RWPE2 (cell line): ENCODE data around the gene LUZP2.

ENCODE experiments used
- ATAC-seq: fragments of 200-7000 bp; cut with Tn5 transposase; 3 replicates; pipeline ENCODE4 v1.9.1; 2021; ENCODE audit warnings: low read depth
- DNase-seq: peaks from one replicate; pipeline ENCODE4 v3.0.0-alpha.2; 2020; ENCODE audit warnings: low spot score
- H3K27ac ChIP-seq: fragments of 450-650 bp; 2 replicates; pipeline ENCODE4 v1.5.1; 2017; ENCODE audit warnings: mild to moderate bottlenecking; ENCODE audit not compliant: poor library complexity, severe bottlenecking
- H3K27me3 ChIP-seq: fragments of 250-450 bp; sonication (Bioruptor Pico); 2 replicates; pipeline ENCODE4 v1.5.1; 2021; ENCODE audit warnings: mild to moderate bottlenecking, moderate library complexity; ENCODE audit not compliant: insufficient read depth, poor library complexity, severe bottlenecking
- H3K36me3 ChIP-seq: fragments of 250-450 bp; sonication (Bioruptor Pico); 2 replicates; pipeline ENCODE4 v1.5.1; 2020; ENCODE audit warnings: low read depth, mild to moderate bottlenecking, moderate library complexity
- H3K4me1 ChIP-seq: fragments of 250-450 bp; sonication (Bioruptor Pico); 2 replicates; pipeline ENCODE4 v1.5.1; 2021; ENCODE audit warnings: mild to moderate bottlenecking, moderate library complexity; ENCODE audit not compliant: insufficient read depth, poor library complexity, severe bottlenecking
- H3K4me3 ChIP-seq: fragments of 250-450 bp; sonication (Bioruptor Pico); 2 replicates; pipeline ENCODE4 v1.5.1; 2021; ENCODE audit warnings: mild to moderate bottlenecking, moderate library complexity; ENCODE audit not compliant: severe bottlenecking
- H3K9me3 ChIP-seq: fragments of 250-450 bp; sonication (Bioruptor Pico); 2 replicates; pipeline ENCODE4 v1.5.1; 2021; ENCODE audit warnings: mild to moderate bottlenecking, moderate library complexity; ENCODE audit not compliant: severe bottlenecking
- CTCF ChIP-seq: fragments of 450-650 bp; IDR thresholded peaks from one replicate; pipeline ENCODE4 v1.5.1; 2017; ENCODE audit warnings: mild to moderate bottlenecking, moderate library complexity; ENCODE audit not compliant: poor library complexity, severe bottlenecking

LUZP2 gene

GRCh38 chr11:24496736-24497725 is at the start of gene LUZP2:
LUZP2 (plus strand) TSS chr11:24497053.
- Histone ChIP-seq H3K27ac (no peak within 1 kb of the TSS), H3K36me3 (no peaks in the 10 kb centered on the region), H3K9me3 (no peaks in the 10 kb centered on the region), H3K27me3 (peaks cover 53% of the 10 kb centered on the region), H3K4me3 (peak within 1 kb of the TSS; percentile 33), H3K4me1 (no peaks in the 10 kb centered on the region)
- TF ChIP-seq CTCF: no peak
- peak; percentile 87 for ATAC-seq
- DNase-seq: peak; percentile 42

- TF ChIP-seq CTCF: no peak
- no peak overlapping the region for H3K4me3 ChIP-seq
- no peak for ATAC-seq
- no peaks in the 10 kb centered on the region for H3K9me3 ChIP-seq
- no peak for DNase-seq
- no peaks in the 10 kb centered on the region for H3K36me3 ChIP-seq
- H3K27me3 ChIP-seq: peaks cover 9% of the 10 kb centered on the region
- H3K4me1 ChIP-seq: no peaks in the 10 kb centered on the region
- H3K27ac ChIP-seq: no peak overlapping the region
Measured at GRCh38 chr11:24453129-24453718, 43.6 kb upstream of the LUZP2 start.

DNA sequence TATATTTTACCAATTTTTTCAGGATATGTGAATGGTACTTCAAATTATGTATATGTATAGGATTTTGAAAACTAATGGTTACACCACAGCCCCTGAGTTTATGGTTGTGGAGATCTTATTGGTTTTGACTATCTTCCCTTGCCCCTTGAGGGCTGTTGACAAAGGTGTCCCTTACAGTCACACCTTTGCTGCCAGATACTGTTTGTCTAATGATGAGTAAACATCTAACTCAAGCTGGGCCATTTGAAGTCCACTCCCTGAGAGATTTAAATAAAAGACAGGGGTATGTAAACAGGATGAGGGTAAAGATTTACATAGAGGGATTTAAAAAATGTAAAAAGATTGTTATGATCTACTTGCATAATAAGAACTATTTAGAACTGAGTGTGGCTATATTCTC is 38.9 kb upstream of the LUZP2 start:
- Histone ChIP-seq H3K9me3 (no peaks in the 10 kb centered on the region), H3K4me3 (no peak overlapping the region), H3K4me1 (no peaks in the 10 kb centered on the region), H3K27me3 (peaks cover 9% of the 10 kb centered on the region), H3K36me3 (no peaks in the 10 kb centered on the region), H3K27ac (no peak overlapping the region)
- DNase-seq (no peak), ATAC-seq (no peak)
- no peak for TF ChIP-seq CTCF

- H3K9me3 ChIP-seq: no peaks in the 10 kb centered on the region
- peaks cover 5% of the 10 kb centered on the region for H3K27me3 ChIP-seq
- no peaks in the 10 kb centered on the region for H3K36me3 ChIP-seq
- H3K4me1 ChIP-seq: no peaks in the 10 kb centered on the region
- no peak overlapping the region for H3K27ac ChIP-seq
- DNase-seq (no peak), ATAC-seq (no peak)
- TF ChIP-seq CTCF: no peak
- no peak overlapping the region for H3K4me3 ChIP-seq
Measured at GRCh38 chr11:24470431-24470830, 26.4 kb upstream of the LUZP2 start.
